Sigmoid colon (tissue), 7 donors: ENCODE results near the gene POU6F2. TPM values are rescaled to one million over a fixed set of nuclear protein-coding genes. Genes with fewer than 3 reads are reported as not detected.

Experiments used
- DNase-seq: peaks from one replicate; pipeline ENCODE4 v3.0.0-alpha.2; 2019
- H3K27ac ChIP-seq, 4 donors: fragments of 200-600 bp; sonication (generic); one replicate each; pipeline ENCODE4 v1.5.1; 2016 to 2019; ENCODE audit warnings: mild to moderate bottlenecking in 1 of 4
- H3K27me3 ChIP-seq, 3 donors: fragments of 200-600 bp; sonication (generic); one replicate each; pipeline ENCODE4 v1.5.1; 2019; ENCODE audit warnings: mild to moderate bottlenecking in 1 of 3
- H3K36me3 ChIP-seq, 4 donors: fragments of 200-600 bp; sonication (generic); one replicate each; pipeline ENCODE4 v1.5.1; 2016 to 2019
- H3K4me1 ChIP-seq, 4 donors: fragments of 200-600 bp; sonication (generic); one replicate each; pipeline ENCODE4 v1.5.1; 2017 to 2019
- H3K4me3 ChIP-seq, 4 donors: fragments of 200-600 bp; sonication (generic); one replicate each; pipeline ENCODE4 v1.5.1; 2017 to 2019; ENCODE audit warnings: mild to moderate bottlenecking in 2 of 4, moderate library complexity in 1 of 4
- H3K9me3 ChIP-seq, 4 donors: fragments of 200-600 bp in 3 of 4; sonication (generic) in 3 of 4; one replicate each; pipeline versions ENCODE4 v1.5.1 to v1.6.1; 2013 to 2019
- EP300 ChIP-seq, 4 donors: sonication (generic); formaldehyde crosslinking; IDR thresholded peaks; one replicate each; pipeline ENCODE4 v1.6.1; 2017; ENCODE audit warnings: antibody characterized with exemption in 4 of 4
- POLR2A ChIP-seq, 2 donors: fragments of 450-650 bp; IDR thresholded peaks; one replicate each; pipeline ENCODE4 v1.6.1; 2016; ENCODE audit warnings: antibody characterized with exemption in 2 of 2, mild to moderate bottlenecking in 2 of 2, moderate library complexity in 2 of 2
- POLR2AphosphoS5 ChIP-seq, 4 donors: sonication (generic); formaldehyde crosslinking; IDR thresholded peaks; one replicate each; pipeline ENCODE4 v1.6.1; 2017; ENCODE audit warnings: antibody characterized with exemption in 4 of 4
- WGBS, 2 donors: extraction: QIAGEN DNeasy Blood & Tissue Kit; methylation state at CpG; one replicate each; pipeline ENCODE4 v1.1.7; 2013; 5-methylcytosine and 5-hydroxymethylcytosine counted together
- intact Hi-C: fragments of 100-400 bp; cut with DNase I; formaldehyde crosslinking; loops from one replicate; pipeline ENCODE4 v1.15.1; 2023
- polyA plus RNA-seq, 3 donors: library from polyadenylated mRNA; stranded (reverse); fragments of 200-250 nt; gene quantifications; one replicate each; pipeline ENCODE4 v1.2.3, GENCODE V29; 2013
- total RNA-seq, 4 donors: library from RNA; depleted of rRNA; stranded (reverse); fragments of >200 nt; gene quantifications; one replicate each; pipeline ENCODE4 v1.1.0, GENCODE V29; 2016
- TF ChIP-seq, protein P1 (sequence below), 4 experiments: fragments of 450-650 bp in 3 of 4; fragments of 200-600 bp in 1 of 4; IDR thresholded peaks; one replicate each; pipeline ENCODE4 v1.5.1; 2016 to 2019; ENCODE audit warnings: antibody characterized with exemption in 4 of 4, mild to moderate bottlenecking in 3 of 4, moderate library complexity in 2 of 4
- donor health status: healthy with polysubstance abuse.
- donor health status: Bipolar disorder and iron deficiency.
- donor health status: healthy.

POU6F2 gene
- total and polyA plus RNA-seq, 7 donors, result 0.04 TPM; not detected in 6

- H3K4me1 ChIP-seq, result no peaks in the 10 kb centered on the region
- H3K27me3 ChIP-seq, result no peaks in the 10 kb centered on the region
- intact Hi-C loops, result no loop called here
- no peak overlapping the region for H3K27ac ChIP-seq
- DNase-seq, result no peak
- H3K36me3 ChIP-seq, result no peaks in the 10 kb centered on the region
- TF ChIP-seq EP300 (IDR thresholded peaks at IDR 0.05) (no peak), POLR2A (IDR thresholded peaks at IDR 0.05) (no peak), POLR2AphosphoS5 (IDR thresholded peaks at IDR 0.05) (no peak)
- TF ChIP-seq, protein P1, sequence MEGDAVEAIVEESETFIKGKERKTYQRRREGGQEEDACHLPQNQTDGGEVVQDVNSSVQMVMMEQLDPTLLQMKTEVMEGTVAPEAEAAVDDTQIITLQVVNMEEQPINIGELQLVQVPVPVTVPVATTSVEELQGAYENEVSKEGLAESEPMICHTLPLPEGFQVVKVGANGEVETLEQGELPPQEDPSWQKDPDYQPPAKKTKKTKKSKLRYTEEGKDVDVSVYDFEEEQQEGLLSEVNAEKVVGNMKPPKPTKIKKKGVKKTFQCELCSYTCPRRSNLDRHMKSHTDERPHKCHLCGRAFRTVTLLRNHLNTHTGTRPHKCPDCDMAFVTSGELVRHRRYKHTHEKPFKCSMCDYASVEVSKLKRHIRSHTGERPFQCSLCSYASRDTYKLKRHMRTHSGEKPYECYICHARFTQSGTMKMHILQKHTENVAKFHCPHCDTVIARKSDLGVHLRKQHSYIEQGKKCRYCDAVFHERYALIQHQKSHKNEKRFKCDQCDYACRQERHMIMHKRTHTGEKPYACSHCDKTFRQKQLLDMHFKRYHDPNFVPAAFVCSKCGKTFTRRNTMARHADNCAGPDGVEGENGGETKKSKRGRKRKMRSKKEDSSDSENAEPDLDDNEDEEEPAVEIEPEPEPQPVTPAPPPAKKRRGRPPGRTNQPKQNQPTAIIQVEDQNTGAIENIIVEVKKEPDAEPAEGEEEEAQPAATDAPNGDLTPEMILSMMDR (IDR thresholded peaks at IDR 0.05), result no peak
- H3K4me3 ChIP-seq, result no peak overlapping the region
- no peaks in the 10 kb centered on the region for H3K9me3 ChIP-seq
- 64 to 68% methylated on average over 11 of the region's 11 CpGs for WGBS, 2 donors
These were observed 92.5 kb downstream of the POU6F2 start for GRCh38 chr7:39069896-39070881.

- 88 to 91% methylated on average over 5 of the region's 5 CpGs for WGBS, 2 donors
- Histone ChIP-seq H3K9me3 (no peaks in the 10 kb centered on the region), H3K27me3 (no peaks in the 10 kb centered on the region), H3K36me3 (no peaks in the 10 kb centered on the region), H3K4me3 (no peak overlapping the region), H3K27ac (no peak overlapping the region), H3K4me1 (no peaks in the 10 kb centered on the region)
- TF ChIP-seq EP300 (IDR thresholded peaks at IDR 0.05), result no peak
- TF ChIP-seq POLR2AphosphoS5 (IDR thresholded peaks at IDR 0.05), result no peak
- TF ChIP-seq POLR2A (IDR thresholded peaks at IDR 0.05), result no peak
- TF ChIP-seq, protein P1 (IDR thresholded peaks at IDR 0.05), result no peak
- intact Hi-C loops, result no loop called here
- DNase-seq, result no peak
These were observed 93.4 kb downstream of the POU6F2 start for GRCh38 chr7:39071116-39071515.

- H3K4me3 ChIP-seq, result no peak overlapping the region
- intact Hi-C loops, result no loop called here
- no peaks in the 10 kb centered on the region for H3K27me3 ChIP-seq
- no peak for DNase-seq
- 26 to 50% methylated on average over 8 of the region's 8 CpGs for WGBS, 2 donors
- no peak for TF ChIP-seq POLR2A (IDR thresholded peaks at IDR 0.05)
- no peak for TF ChIP-seq POLR2AphosphoS5 (IDR thresholded peaks at IDR 0.05)
- TF ChIP-seq EP300 (IDR thresholded peaks at IDR 0.05), result no peak
- TF ChIP-seq, protein P1 (IDR thresholded peaks at IDR 0.05), result no peak
- no peaks in the 10 kb centered on the region for H3K4me1 ChIP-seq
- no peaks in the 10 kb centered on the region for H3K36me3 ChIP-seq
- H3K9me3 ChIP-seq, result no peaks in the 10 kb centered on the region
- H3K27ac ChIP-seq, result no peak overlapping the region
These were observed 95.7 kb downstream of the POU6F2 start for GRCh38 chr7:39073432-39073831.

DNA sequence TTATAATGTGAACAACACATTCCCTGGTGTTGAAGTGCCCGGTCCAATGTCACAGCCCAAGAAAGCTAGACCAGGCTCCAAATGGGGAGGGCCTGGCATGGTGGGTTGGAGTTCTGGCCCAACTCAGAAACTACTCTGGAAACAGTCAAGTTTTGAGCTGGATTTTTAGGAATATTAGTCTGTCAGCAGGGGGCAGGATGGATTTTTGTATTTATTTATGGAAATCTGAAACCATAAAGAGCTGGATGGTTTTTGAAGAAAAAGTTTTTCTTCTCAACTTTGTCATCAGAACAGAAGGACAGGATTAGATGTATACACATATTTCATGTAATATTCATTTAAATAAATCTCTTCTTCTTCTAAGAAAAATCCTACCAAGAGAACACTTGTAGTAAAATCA is 97.5 kb downstream of the POU6F2 start:
- H3K36me3 ChIP-seq, result no peaks in the 10 kb centered on the region
- no peaks in the 10 kb centered on the region for H3K4me1 ChIP-seq
- no peak for DNase-seq
- H3K4me3 ChIP-seq, result no peak overlapping the region
- H3K27me3 ChIP-seq, result peaks cover 0 to 2% (median 0%) of the 10 kb centered on the region in 3 donors
- 55 to 89% methylated on average over 1 of the region's 1 CpG for WGBS, 2 donors
- H3K27ac ChIP-seq, result no peak overlapping the region
- TF ChIP-seq, protein P1 (IDR thresholded peaks at IDR 0.05), result no peak
- TF ChIP-seq EP300 (IDR thresholded peaks at IDR 0.05), result no peak
- TF ChIP-seq POLR2A (IDR thresholded peaks at IDR 0.05), result no peak
- TF ChIP-seq POLR2AphosphoS5 (IDR thresholded peaks at IDR 0.05), result no peak
- no peaks in the 10 kb centered on the region for H3K9me3 ChIP-seq
- intact Hi-C loops, result no loop called here
